A673 (cell line): ENCODE data around the gene PEX5.

Experiments
- EZH2 ChIP-seq: fragments of 200-600 bp; sonication (generic); IDR thresholded peaks from 2 replicates; pipeline ENCODE4 v1.6.1; 2017; ENCODE audit warnings: borderline replicate concordance, low read depth, mild to moderate bottlenecking, mixed read lengths, antibody characterized with exemption, low read length; ENCODE audit not compliant: poor library complexity, severe bottlenecking
- TF ChIP-seq, protein P1 (sequence below): fragments of 300-800, 200-600 bp; sonication (generic); conservative IDR thresholded peaks from 2 replicates; pipeline ENCODE4 v1.5.1; 2017; ENCODE audit warnings: low read depth, mild to moderate bottlenecking, antibody characterized with exemption, low read length, moderate library complexity, mixed read lengths

DNA sequence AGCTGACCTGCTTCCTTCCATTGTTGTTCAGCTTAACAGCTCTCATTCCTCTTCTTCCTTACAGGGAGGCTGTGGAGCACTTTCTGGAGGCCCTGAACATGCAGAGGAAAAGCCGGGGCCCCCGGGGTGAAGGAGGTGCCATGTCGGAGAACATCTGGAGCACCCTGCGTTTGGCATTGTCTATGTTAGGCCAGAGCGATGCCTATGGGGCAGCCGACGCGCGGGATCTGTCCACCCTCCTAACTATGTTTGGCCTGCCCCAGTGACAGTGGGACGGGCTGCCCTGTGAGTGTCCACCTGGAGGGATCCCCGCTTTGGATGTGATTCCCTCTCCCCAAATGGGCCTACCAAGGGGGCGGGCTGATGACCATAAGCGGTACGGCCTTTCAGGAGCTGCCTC, 20.5 kb downstream of the PEX5 start:
- TF ChIP-seq, protein P1, sequence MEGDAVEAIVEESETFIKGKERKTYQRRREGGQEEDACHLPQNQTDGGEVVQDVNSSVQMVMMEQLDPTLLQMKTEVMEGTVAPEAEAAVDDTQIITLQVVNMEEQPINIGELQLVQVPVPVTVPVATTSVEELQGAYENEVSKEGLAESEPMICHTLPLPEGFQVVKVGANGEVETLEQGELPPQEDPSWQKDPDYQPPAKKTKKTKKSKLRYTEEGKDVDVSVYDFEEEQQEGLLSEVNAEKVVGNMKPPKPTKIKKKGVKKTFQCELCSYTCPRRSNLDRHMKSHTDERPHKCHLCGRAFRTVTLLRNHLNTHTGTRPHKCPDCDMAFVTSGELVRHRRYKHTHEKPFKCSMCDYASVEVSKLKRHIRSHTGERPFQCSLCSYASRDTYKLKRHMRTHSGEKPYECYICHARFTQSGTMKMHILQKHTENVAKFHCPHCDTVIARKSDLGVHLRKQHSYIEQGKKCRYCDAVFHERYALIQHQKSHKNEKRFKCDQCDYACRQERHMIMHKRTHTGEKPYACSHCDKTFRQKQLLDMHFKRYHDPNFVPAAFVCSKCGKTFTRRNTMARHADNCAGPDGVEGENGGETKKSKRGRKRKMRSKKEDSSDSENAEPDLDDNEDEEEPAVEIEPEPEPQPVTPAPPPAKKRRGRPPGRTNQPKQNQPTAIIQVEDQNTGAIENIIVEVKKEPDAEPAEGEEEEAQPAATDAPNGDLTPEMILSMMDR, result no peak
- no peak for TF ChIP-seq EZH2
